ENCODE data around the gene AKAP10. TPM values are rescaled to one million over a fixed set of nuclear protein-coding genes. Genes with fewer than 3 reads are reported as not detected.
A peak's percentile ranks its signal among the peaks of the same experiment; 100 is the strongest.
"Not testable (repeated sequence)": the region's sequence is repeated elsewhere in the genome, so short reads cannot be mapped to it uniquely, and the experiment has no call there.

AKAP10 gene, protein sequence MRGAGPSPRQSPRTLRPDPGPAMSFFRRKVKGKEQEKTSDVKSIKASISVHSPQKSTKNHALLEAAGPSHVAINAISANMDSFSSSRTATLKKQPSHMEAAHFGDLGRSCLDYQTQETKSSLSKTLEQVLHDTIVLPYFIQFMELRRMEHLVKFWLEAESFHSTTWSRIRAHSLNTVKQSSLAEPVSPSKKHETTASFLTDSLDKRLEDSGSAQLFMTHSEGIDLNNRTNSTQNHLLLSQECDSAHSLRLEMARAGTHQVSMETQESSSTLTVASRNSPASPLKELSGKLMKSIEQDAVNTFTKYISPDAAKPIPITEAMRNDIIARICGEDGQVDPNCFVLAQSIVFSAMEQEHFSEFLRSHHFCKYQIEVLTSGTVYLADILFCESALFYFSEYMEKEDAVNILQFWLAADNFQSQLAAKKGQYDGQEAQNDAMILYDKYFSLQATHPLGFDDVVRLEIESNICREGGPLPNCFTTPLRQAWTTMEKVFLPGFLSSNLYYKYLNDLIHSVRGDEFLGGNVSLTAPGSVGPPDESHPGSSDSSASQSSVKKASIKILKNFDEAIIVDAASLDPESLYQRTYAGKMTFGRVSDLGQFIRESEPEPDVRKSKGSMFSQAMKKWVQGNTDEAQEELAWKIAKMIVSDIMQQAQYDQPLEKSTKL
- 10 to 100 TPM in 2 of 3 donors, 1 to 10 TPM in 1; 9.9 to 21.6 (median 14.7) TPM for polyA plus RNA-seq

DNA sequence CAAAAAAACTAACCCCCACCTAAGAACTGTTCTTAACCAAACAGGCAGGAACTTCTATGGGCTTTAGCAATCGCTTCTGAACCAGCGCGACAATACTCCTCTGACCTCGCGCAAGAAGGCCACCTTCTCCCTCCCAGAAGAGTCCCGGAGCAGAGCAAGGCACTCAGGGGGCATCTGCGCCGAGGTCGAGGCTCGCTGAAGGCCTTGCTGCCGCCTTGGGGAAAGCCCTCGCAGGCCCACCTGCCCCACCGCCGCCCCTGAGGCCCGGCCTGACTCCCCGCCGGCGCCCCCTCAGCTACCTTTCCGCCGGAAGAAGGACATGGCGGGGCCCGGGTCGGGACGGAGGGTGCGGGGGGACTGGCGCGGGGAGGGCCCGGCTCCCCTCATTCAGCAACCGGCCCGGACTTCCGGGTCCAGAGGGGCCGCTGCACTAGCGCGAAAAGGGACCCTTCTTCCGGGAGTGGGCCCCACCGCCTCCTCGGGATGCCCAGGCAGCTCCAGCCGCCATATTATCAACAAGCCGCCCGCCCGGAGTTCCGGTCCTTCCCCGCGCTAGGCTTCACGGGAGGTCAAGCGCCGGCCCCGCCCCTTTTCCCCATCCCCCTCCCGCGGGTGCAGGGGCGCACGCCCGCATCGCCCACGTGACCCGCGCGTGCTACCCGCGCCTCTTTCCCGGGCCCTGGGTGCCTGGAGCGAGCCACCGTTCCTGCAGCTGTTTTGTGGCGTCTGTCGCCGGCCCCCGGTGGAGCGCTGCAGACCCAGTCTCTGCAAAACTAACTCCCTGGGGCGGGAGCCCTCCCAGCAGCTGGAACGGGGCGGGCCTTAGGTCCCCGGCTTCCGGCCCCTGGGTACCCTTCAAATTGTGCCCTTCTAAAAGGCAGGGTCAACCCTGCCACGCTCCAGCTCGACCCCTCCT, at the start of gene AKAP10:
TSS of gene AKAP10 (minus strand) at position 536 of the 916 bp plus-strand sequence. CDS start at position 387, 149 bp downstream.
- peaks cover 5 to 13% (median 8%) of the 10 kb centered on the region in 3 donors for H3K27me3 Mint-ChIP-seq (ENCODE audit: low read depth in 3 of 3)
- peaks cover 52 to 54% of the 10 kb centered on the region in 2 donors for H3K4me1 Mint-ChIP-seq
- H3K9me3 Mint-ChIP-seq: no peaks in the 10 kb centered on the region
- peaks cover 0 to 4% (median 3%) of the 10 kb centered on the region in 3 donors for H3K36me3 Mint-ChIP-seq
- peak within 1 kb of the TSS; percentile 92 to 98 (median 96) for H3K27ac Mint-ChIP-seq
- DNase-seq: peak; percentile 92
- peak within 1 kb of the TSS; percentile 93 to 98 (median 97) for H3K4me3 Mint-ChIP-seq

DNA sequence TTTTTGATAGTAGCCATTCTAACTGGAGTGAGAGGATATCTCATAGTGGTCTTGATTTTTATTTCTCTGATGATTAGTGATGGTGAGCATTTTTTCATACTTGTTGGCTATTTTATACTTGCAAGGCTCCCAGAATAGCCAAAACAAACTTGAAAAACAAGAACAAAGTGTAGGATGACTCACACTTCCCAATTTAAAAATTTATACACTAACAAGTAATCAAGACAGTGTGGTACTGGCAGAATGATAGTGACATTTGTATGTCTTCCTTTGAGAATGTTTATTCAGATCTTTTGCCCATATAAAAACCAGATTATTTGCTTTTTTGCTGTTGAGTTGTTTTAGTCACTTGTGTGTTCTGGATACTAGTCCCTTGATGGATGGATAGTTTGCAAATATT, 49.3 kb upstream of the AKAP10 start:
- no peaks in the 10 kb centered on the region for H3K9me3 Mint-ChIP-seq
- peaks cover 0 to 4% (median 0%) of the 10 kb centered on the region in 3 donors for H3K27me3 Mint-ChIP-seq (ENCODE audit: low read depth in 3 of 3)
- peaks cover 5 to 13% of the 10 kb centered on the region in 2 donors for H3K4me1 Mint-ChIP-seq
- H3K4me3 Mint-ChIP-seq: no peak overlapping the region
- DNase-seq: no peak
- no peak overlapping the region for H3K27ac Mint-ChIP-seq
- H3K36me3 Mint-ChIP-seq: no peaks in the 10 kb centered on the region

DNA sequence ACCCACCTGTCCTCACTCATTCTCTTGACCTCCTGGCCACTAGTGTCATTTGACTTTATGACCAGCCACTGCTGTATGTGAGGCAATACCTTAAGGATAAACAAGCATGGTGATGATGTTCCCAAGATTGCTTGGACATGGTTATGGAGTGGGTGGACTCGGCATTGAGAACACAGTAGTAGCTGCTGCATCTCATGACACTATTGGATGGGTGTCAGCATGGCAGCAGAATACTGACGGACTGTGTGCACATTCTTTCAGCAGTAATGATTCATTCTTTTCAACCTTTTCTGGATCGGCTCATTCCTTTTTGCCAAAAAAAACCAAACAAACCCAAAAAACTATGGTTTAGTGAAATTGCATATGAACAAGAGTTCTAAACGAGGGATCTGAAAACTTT, 45.1 kb upstream of the AKAP10 start:
- H3K9me3 Mint-ChIP-seq: no peaks in the 10 kb centered on the region
- no peak overlapping the region for H3K4me3 Mint-ChIP-seq
- peaks cover 2 to 3% (median 2%) of the 10 kb centered on the region in 3 donors for H3K27me3 Mint-ChIP-seq (ENCODE audit: low read depth in 3 of 3)
- H3K4me1 Mint-ChIP-seq: no peaks in the 10 kb centered on the region
- no peak for DNase-seq
- H3K27ac Mint-ChIP-seq: no peak overlapping the region
- H3K36me3 Mint-ChIP-seq: peaks cover 0 to under 1% (median 0%) of the 10 kb centered on the region in 3 donors

DNA sequence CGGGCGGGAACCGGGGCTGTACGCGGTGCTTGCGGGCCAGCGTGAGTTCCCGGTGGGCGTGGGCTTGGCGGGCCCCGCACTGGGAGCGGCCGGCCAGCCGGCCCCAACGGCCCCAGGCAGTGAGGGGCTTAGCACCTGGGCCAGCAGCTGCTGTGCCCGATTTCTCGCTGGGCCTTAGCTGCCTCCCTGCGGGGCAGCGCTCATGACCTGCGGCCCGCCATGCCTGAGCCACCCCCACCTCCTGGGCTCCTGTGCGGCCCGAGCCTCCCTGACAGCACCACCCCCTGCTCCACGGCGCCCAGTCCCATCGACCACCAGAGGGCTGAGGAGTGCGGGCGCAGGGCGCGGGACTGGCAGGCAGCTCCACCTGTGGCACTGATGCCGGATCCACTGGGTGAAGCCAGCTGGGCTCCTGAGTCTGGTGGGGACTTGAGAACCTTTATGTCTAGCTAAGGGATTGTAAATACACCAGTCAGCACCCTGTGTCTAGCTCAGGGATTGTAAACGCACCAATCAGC, 38.9 kb upstream of the AKAP10 start:
- not testable (repeated sequence) for H3K27ac Mint-ChIP-seq, H3K36me3 Mint-ChIP-seq, H3K9me3 Mint-ChIP-seq, H3K4me1 Mint-ChIP-seq, DNase-seq, H3K4me3 Mint-ChIP-seq
- peaks cover 4 to 14% (median 5%) of the 10 kb centered on the region in 3 donors for H3K27me3 Mint-ChIP-seq (ENCODE audit: low read depth in 3 of 3)

DNA sequence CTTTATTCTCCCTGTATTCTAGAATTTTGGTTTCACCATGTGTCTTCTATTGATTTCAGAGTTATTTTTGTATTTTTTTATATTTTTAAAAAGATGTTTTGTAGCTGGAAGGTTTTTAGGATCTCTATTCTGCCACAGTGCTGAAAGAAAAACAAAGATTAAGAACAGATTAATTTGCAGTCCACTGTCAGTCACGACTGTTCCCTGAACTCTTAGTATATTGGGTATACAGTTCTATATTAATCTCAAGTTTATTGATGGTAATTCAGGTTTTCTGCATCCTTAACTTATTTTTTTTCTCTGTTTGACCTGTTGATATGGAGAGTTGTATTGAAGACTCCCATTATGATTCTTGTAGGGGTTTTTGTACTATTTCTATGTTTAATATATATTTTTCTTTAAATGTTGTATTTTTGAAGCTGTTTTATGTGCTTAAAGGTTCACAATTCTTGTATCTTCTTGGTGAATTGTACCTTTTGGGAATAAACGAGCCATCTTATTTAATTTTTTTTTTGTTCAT, 34.4 kb upstream of the AKAP10 start:
- no peak overlapping the region for H3K27ac Mint-ChIP-seq
- peaks cover 8 to 23% (median 9%) of the 10 kb centered on the region in 3 donors for H3K27me3 Mint-ChIP-seq (ENCODE audit: low read depth in 3 of 3)
- peaks cover 0 to 1% (median 0%) of the 10 kb centered on the region in 3 donors for H3K36me3 Mint-ChIP-seq
- peaks cover 9 to 18% of the 10 kb centered on the region in 2 donors for H3K4me1 Mint-ChIP-seq
- no peak for DNase-seq
- H3K9me3 Mint-ChIP-seq: no peaks in the 10 kb centered on the region
- no peak overlapping the region for H3K4me3 Mint-ChIP-seq

DNA sequence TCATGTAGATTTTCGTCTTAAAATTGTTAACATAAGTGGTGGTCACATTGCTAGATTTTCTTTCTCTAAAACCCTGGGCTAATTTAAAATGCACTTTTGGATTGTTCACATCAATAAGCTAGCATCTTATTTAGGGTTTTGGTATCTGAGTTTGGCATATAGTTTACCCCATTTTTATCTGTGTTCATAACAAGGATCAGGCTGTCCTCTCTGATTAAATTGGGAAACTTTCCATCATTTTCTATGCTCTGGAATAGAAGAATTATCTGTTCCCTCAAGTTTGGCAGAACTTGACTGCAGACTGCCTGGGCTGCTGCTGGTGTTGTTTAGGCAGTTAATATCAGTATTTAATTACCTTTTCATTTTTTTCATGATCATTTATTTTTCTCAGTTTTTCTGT, 33.3 kb upstream of the AKAP10 start:
- Mint-ChIP-seq H3K4me3 (peak overlapping the region; percentile 30 to 89 (median 85)), H3K36me3 (no peaks in the 10 kb centered on the region), H3K4me1 (peaks cover 9 to 18% of the 10 kb centered on the region in 2 donors), H3K9me3 (no peaks in the 10 kb centered on the region), H3K27me3 (ENCODE audit: low read depth in 3 of 3) (peaks cover 9 to 27% (median 9%) of the 10 kb centered on the region in 3 donors), H3K27ac (no peak overlapping the region)
- no peak for DNase-seq

DNA sequence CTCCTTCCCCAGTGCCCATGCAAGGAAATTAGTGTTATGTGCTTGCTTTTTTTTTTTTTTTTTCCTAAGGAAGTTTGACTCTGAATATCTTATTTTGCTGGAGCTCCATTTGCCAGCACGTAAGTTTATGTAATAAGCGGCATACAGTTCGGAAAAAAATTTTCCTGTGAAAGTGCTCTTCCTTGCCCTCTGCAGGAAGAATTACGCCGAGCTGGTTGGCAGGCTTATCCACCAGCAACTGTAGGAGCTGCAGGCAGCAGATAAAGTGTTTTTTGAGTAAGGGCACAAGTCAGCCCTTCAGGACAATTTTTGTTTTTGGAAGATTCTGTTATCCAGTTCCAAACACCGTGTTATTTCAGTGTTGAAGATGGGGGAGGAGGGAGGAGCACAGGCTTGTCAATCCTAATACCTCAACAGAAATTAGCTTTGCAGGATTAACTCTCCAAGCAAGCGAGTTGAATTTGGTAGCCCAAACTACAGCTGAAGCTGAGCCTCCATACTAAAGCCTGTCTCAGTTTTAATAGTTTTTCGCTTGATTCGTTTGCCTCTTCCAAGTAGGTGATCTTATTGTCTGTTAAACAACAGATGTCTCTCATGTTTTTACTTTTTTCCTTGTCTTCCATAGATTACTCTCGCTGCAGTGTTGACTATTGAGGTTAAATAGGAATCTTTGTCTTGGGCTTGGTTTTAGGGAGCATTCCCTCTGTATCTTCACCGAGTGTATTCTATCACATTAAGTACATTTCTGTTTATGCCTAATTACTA, 32.7 kb upstream of the AKAP10 start:
- Mint-ChIP-seq H3K9me3 (no peaks in the 10 kb centered on the region), H3K27me3 (ENCODE audit: low read depth in 3 of 3) (peaks cover 11 to 27% (median 13%) of the 10 kb centered on the region in 3 donors), H3K4me1 (peaks cover 9 to 18% of the 10 kb centered on the region in 2 donors), H3K4me3 (peak overlapping the region; percentile 64 to 89 (median 85)), H3K27ac (peak overlapping the region in 2 of 6 donors; percentile 41 to 80), H3K36me3 (no peaks in the 10 kb centered on the region)
- DNase-seq: peak in 1 of 3 donors; percentile 2

DNA sequence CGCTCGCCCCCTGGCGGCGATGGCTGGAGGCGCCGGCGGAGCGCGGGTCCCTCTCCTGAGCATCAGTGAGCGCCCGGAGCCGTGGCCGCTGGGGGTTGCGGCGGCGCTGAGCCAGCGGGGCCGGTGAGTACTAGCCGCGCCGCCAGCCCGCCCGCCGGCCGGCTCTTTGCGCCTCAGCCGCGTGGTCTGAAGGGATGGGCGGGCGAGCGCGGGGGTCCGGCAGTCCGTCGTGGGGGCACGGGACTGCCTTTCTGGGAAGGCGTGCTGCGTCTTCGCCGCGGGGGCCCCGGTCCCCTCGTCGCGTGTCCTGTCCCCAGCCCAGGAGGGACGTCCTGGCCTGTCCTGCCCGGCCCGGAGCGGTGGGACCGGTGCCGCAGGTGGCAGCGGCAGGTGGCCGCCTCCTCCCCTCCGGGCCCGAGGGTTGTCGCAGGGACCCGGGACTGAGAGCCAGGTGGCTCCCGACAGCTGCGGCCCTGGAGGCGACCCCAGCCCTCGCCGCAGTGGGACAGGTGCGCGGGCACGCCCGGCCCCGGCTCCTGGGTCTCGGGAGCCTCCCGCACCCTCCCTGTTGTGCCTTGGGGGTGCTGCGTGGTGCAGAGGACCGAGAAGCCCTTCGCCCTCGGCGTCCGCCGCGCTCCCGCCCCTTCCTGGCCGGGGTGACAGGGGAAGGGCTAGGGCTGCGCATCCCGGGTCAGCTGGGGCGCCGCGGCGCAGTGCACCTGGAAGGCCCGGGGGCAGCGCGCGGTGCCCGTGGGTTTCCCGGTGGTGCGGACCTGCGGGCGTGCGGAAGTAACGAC, 31.9 kb upstream of the AKAP10 start, which contains the start of gene SPECC1:
TSS of gene SPECC1 (plus strand) at position 58 of the 797 bp plus-strand sequence. CDS start 87,293 bp downstream, outside the sequence.
- peak within 1 kb of the TSS; percentile 87 to 95 (median 91) for H3K4me3 Mint-ChIP-seq
- no peaks in the 10 kb centered on the region for H3K9me3 Mint-ChIP-seq
- no peaks in the 10 kb centered on the region for H3K36me3 Mint-ChIP-seq
- H3K27me3 Mint-ChIP-seq (ENCODE audit: low read depth in 3 of 3): peaks cover 13 to 25% (median 14%) of the 10 kb centered on the region in 3 donors
- peaks cover 9 to 18% of the 10 kb centered on the region in 2 donors for H3K4me1 Mint-ChIP-seq
- peak within 1 kb of the TSS in 5 of 6 donors; percentile 49 to 80 (median 58) for H3K27ac Mint-ChIP-seq
- DNase-seq: peak; percentile 87 to 88 (median 87)

DNA sequence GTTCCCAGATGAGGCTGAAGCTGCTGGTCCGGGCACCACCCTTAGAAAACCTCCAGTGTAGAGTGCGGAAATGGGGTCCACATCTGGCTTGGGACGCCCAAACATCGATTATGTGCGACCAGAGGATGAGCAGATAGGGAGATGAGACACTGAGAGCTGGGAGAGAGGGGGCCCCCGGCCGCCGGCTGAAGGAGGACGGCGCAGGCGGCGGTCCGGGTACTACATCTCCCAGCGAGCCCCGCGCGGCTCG, 31.3 kb upstream of the AKAP10 start:
- Mint-ChIP-seq H3K9me3 (no peaks in the 10 kb centered on the region), H3K27ac (peak overlapping the region in 5 of 6 donors; percentile 22 to 73 (median 57)), H3K27me3 (ENCODE audit: low read depth in 3 of 3) (peaks cover 13 to 22% (median 16%) of the 10 kb centered on the region in 3 donors), H3K36me3 (no peaks in the 10 kb centered on the region), H3K4me1 (peaks cover 9 to 18% of the 10 kb centered on the region in 2 donors), H3K4me3 (peak overlapping the region; percentile 87 to 95 (median 91))
- DNase-seq: no peak

DNA sequence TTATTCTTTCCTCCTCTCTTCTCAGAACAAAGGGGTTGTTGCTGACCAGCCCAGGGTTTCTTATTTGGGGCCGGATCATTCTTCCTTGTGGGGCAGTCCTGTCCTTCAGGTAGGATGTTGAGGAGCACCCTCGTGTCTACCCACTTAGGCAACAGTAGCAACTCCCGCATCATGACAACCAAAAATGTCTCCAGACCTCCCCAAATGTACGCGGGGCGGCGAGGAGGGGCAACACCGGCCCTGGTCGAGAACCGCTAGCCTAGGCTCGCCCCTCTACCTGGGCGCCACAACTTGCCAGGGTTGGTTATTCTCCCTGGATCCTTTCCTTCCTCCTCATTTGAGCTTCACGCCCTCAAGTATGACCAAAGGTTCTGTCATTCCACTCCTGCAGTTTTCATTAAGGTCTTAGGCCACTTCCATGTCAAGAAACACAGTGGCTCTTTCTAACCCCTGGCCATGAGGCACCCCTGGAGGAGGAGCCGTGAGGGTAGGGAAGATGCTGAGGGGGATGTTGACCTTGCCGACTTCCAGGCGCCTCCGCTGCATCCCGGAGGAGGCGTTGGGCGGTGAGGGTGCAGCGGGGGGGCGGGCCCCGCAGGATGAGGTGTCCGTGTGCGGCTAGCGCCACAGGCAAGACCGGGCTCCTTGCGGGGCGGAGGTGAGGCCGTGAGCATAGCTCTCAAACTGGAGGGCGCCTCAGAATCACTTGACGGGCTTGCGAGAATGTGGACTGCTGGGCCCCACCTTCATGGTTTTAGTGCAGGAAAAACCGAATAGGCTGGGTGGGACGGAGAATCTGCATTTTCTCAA, 30.8 kb upstream of the AKAP10 start:
- peaks cover 9 to 18% of the 10 kb centered on the region in 2 donors for H3K4me1 Mint-ChIP-seq
- H3K27me3 Mint-ChIP-seq (ENCODE audit: low read depth in 3 of 3): peaks cover 11 to 22% (median 16%) of the 10 kb centered on the region in 3 donors
- H3K4me3 Mint-ChIP-seq: peak overlapping the region; percentile 87 to 95 (median 91)
- H3K27ac Mint-ChIP-seq: peak overlapping the region in 5 of 6 donors; percentile 22 to 73 (median 57)
- no peaks in the 10 kb centered on the region for H3K9me3 Mint-ChIP-seq
- no peaks in the 10 kb centered on the region for H3K36me3 Mint-ChIP-seq
- DNase-seq: no peak

DNA sequence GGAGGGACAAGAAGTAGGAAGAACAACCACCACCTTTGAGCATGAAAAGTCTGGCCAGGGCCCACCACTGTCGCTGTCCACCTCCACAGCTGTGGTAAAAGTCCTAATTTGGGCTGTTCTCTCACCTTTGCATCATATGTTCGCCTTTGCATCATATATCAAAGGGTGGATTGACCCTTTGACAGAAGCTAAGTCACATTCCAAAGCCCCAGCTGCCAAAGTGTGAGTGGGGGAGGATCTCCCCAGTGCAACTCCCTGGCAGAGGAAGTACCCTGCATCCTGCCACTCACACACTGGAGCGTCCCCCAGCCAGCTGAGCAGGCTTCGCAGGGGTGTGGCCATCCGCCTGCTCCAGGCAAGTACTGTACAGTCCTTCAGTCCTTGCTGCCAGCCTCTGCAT, 18.9 kb upstream of the AKAP10 start:
- no peaks in the 10 kb centered on the region for H3K9me3 Mint-ChIP-seq

More for the DNA sequence above, 18.9 kb upstream of the AKAP10 start:
- Mint-ChIP-seq H3K27me3 (ENCODE audit: low read depth in 3 of 3) (peaks cover 2 to 14% (median 8%) of the 10 kb centered on the region in 3 donors), H3K4me3 (no peak overlapping the region), H3K27ac (no peak overlapping the region), H3K36me3 (no peaks in the 10 kb centered on the region), H3K4me1 (peaks cover 0 to 1% of the 10 kb centered on the region in 2 donors)
- no peak for DNase-seq
